Kidney epithelial cell (primary cell): ENCODE results near the gene SDHB. TPM values are rescaled to one million over a fixed set of nuclear protein-coding genes. Genes with fewer than 3 reads are reported as not detected.
A peak's percentile ranks its signal among the peaks of the same experiment; 100 is the strongest.

Experiments
- DNase-seq: peaks from one replicate; pipeline ENCODE4 v3.0.0-alpha.2; 2010; ENCODE audit warnings: low read depth
- H3K27me3 ChIP-seq: 2 replicates; pipeline ENCODE4 v1.6.0; 2011; ENCODE audit warnings: low read length; ENCODE audit not compliant: control insufficient read depth, insufficient read depth
- H3K36me3 ChIP-seq: 2 replicates; pipeline ENCODE4 v1.5.1; 2011; ENCODE audit warnings: low read length; ENCODE audit not compliant: control insufficient read depth, insufficient read depth
- H3K4me3 ChIP-seq: 2 replicates; pipeline ENCODE4 v1.5.1; 2011; ENCODE audit warnings: low read depth, mild to moderate bottlenecking, control low read depth, low read length
- total RNA-seq: library from RNA; depleted of rRNA; stranded (reverse); fragments of >200 nt; gene quantifications from 2 replicates; pipeline ENCODE4 v1.2.3, GENCODE V29; 2015
- TF ChIP-seq, protein P1 (sequence below): IDR thresholded peaks from 2 replicates; pipeline ENCODE4 v1.5.1; 2011; ENCODE audit warnings: mild to moderate bottlenecking, moderate library complexity, low read length, control low read depth, inconsistent platforms; ENCODE audit not compliant: insufficient read depth, poor library complexity, severe bottlenecking

Gene SDHB
- total RNA-seq, 1 donor from 2014 or later = 122 TPM

DNA sequence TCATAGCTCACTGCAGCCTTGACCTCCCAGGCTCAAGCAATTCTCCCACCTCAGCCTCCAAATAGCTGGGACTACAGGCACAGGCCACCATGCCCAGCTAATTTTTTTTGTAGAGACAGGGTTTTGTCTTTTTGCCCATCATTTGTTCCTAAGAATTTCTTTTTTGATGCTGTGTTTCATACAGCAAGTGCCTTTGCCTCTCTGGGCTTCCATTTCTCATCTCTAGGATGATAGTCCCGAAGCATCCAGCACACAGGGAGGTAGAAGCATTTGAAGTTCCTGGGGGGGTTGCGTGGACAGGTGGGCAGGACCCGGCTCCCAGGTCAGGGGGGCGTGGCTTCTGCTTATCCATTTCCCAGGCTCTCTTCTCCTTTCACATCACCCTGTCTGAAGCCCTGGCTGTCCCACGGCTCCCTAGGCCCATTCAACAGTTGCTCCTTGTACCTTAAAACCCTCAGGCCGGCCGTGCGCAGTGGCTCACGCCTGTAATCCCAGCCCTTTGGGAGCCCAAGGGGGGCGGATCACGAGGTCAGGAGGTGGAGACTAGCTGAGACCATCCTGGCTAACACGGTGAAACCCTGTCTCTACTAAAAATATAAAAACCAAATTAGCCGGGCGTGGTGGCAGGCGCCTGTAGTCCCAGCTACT, 45.5 kb downstream of the SDHB start:
- H3K4me3 ChIP-seq = no peak overlapping the region
- TF ChIP-seq, protein P1, sequence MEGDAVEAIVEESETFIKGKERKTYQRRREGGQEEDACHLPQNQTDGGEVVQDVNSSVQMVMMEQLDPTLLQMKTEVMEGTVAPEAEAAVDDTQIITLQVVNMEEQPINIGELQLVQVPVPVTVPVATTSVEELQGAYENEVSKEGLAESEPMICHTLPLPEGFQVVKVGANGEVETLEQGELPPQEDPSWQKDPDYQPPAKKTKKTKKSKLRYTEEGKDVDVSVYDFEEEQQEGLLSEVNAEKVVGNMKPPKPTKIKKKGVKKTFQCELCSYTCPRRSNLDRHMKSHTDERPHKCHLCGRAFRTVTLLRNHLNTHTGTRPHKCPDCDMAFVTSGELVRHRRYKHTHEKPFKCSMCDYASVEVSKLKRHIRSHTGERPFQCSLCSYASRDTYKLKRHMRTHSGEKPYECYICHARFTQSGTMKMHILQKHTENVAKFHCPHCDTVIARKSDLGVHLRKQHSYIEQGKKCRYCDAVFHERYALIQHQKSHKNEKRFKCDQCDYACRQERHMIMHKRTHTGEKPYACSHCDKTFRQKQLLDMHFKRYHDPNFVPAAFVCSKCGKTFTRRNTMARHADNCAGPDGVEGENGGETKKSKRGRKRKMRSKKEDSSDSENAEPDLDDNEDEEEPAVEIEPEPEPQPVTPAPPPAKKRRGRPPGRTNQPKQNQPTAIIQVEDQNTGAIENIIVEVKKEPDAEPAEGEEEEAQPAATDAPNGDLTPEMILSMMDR = no peak
- no peak for DNase-seq
- H3K27me3 ChIP-seq = no peaks in the 10 kb centered on the region
- no peaks in the 10 kb centered on the region for H3K36me3 ChIP-seq

DNA sequence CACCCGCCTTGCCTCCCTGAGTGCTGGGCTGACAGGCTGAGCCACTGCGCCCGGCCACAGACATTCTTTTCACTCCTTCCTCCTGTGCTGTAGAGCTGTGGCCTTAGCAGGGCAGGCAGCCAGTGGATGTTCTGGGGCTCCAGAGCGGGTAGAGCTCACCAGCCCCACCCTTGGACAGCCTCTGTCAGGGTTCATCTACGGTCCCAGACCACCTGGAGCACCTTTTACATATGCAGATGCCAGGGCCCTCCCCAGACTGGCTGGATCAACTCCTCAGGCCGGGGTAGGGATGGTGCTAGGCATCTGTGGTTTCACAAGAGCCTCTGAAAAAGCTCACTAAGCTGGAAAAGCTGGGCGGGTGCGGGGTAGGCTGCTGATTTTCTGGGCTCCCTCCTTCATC, 46.7 kb downstream of the SDHB start:
- H3K36me3 ChIP-seq = no peaks in the 10 kb centered on the region
- DNase-seq = no peak
- H3K4me3 ChIP-seq = no peak overlapping the region
- TF ChIP-seq, protein P1 = no peak
- no peaks in the 10 kb centered on the region for H3K27me3 ChIP-seq

DNA sequence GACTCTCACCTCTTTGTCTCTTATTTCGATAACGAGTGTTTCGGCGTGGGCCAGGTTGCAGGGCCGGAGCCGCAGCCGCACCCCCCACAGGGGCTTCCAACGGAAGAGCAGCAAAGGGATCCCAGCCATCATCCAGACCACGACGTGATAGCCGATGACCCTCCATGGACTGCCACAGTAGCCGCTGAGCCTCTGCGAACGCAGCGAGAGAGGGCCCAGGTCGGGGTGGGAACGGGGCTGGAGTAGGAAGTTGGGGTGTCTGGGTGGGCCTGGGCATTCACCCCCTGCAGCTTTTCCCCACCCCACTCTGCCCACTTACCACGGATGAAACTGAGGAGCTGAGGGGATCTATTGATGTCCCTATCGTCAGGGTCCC, 48.5 kb downstream of the SDHB start:
- H3K4me3 ChIP-seq = no peak overlapping the region
- TF ChIP-seq, protein P1 = no peak
- H3K27me3 ChIP-seq = no peaks in the 10 kb centered on the region
- peaks cover 2% of the 10 kb centered on the region for H3K36me3 ChIP-seq
- DNase-seq = no peak

DNA sequence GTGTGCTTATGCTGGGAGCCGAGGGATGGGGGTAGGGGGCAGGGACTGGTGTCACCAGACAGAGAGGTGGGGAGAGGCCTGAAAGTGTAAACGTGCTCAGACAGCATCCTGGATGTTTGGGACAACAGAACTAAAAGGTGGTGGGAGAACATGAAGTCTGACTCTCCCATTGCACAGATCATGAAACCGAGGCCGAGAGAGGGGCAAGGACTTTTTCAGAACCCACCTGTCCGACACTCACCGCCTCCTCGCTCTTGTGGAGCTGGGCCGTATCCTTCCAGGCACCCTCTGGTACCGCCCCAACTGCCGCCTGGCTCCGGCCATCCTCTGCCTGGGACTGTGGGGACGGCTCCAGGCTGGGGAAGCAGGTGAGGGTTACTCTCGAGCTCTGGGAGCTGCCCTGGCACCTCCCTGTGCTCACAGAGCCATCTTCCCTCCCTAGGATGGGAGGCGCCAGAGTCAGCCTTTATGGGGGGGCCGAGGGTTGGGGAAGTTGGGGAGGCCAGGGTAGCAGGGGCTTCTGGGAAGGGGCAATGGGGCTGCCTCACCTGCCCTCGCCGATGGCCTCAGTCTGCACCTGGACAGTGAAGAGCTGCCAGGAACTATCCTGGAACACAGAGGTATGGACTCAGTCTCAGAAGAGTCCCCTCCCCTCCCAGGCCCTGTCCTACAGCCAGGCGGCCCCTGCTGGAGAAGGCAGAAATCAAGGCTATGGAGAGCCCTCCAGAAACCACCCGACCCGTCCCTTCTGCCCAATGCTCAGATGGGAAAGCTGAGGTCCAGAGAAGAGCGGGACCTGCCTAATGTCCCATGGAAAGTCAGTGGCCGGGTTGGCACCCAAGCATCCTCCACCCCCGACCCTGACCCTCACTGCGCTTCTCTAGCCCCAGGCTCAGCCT, 49.1 kb downstream of the SDHB start:
- no peak for DNase-seq
- TF ChIP-seq, protein P1 = peak; percentile 5
- H3K4me3 ChIP-seq = no peak overlapping the region
- no peaks in the 10 kb centered on the region for H3K27me3 ChIP-seq
- peaks cover 2% of the 10 kb centered on the region for H3K36me3 ChIP-seq

DNA sequence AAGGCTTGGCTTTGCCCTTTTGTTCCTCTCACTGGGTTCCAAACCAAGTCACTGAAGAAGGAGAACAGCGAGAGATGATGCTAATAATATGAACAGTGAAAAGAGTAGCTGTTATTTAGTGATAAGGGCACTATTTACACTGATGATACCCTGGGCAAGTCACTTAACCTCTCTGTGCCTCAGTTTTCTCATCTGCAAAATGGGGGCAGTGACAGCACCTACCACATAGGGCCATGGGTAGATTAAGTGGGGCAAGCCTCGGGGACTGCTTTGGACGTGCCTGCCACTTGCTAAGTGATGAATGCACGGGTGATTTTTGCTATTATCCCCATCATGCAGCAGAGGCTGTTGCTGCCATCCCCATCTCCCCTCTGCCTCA, 51.3 kb downstream of the SDHB start:
- TF ChIP-seq, protein P1 = no peak
- H3K27me3 ChIP-seq = no peaks in the 10 kb centered on the region
- no peak overlapping the region for H3K4me3 ChIP-seq
- DNase-seq = no peak
- H3K36me3 ChIP-seq = peaks cover 2% of the 10 kb centered on the region
